ENCODE results near the gene CRTAC1.

- TF ChIP-seq CTCF (IDR thresholded peaks at IDR 0.05 in 2 of 3, conservative IDR thresholded peaks at IDR 0.05 in 1 of 3; ENCODE audit: control insufficient read depth in 2 of 3, extremely low read depth in 1 of 3, insufficient read depth in 1 of 3, low read depth in 3 of 3, low read length in 3 of 3) (no peak), SPI1 (IDR thresholded peaks at IDR 0.05; ENCODE audit: borderline replicate concordance, insufficient read depth, low read depth, low read length) (no peak), SP1 (IDR thresholded peaks at IDR 0.05; ENCODE audit: low read depth, low read length) (no peak), EZH2 (IDR thresholded peaks at IDR 0.05; ENCODE audit: borderline replicate concordance, control insufficient read depth, low read depth, low read length) (no peak), ZNF384 (IDR thresholded peaks at IDR 0.05; ENCODE audit: borderline replicate concordance, low read depth, low read length) (no peak), RCOR1 (conservative IDR thresholded peaks at IDR 0.05; ENCODE audit: low read depth, low read length) (no peak), POLR2AphosphoS5 (IDR thresholded peaks at IDR 0.05; ENCODE audit: low read length) (no peak), EP300 (IDR thresholded peaks at IDR 0.05; ENCODE audit: borderline replicate concordance in 1 of 2, control insufficient read depth in 1 of 2, low read depth in 2 of 2, low read length in 2 of 2) (no peak)
Measured at GRCh38 chr10:97903128-97904017, 127.0 kb downstream of the CRTAC1 start.

Measured in GM12878 (cell line).